NOMO-1 (cell line): ENCODE data around the gene OR51D1.

Experiments
- DNase-seq, 2 experiments: peaks; one replicate each; lab custom pipeline; 2025; ENCODE audit not compliant: unreplicated experiment in 2 of 2; lab: John Stamatoyannopoulos, UW

Gene OR51D1, protein sequence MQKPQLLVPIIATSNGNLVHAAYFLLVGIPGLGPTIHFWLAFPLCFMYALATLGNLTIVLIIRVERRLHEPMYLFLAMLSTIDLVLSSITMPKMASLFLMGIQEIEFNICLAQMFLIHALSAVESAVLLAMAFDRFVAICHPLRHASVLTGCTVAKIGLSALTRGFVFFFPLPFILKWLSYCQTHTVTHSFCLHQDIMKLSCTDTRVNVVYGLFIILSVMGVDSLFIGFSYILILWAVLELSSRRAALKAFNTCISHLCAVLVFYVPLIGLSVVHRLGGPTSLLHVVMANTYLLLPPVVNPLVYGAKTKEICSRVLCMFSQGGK

DNA sequence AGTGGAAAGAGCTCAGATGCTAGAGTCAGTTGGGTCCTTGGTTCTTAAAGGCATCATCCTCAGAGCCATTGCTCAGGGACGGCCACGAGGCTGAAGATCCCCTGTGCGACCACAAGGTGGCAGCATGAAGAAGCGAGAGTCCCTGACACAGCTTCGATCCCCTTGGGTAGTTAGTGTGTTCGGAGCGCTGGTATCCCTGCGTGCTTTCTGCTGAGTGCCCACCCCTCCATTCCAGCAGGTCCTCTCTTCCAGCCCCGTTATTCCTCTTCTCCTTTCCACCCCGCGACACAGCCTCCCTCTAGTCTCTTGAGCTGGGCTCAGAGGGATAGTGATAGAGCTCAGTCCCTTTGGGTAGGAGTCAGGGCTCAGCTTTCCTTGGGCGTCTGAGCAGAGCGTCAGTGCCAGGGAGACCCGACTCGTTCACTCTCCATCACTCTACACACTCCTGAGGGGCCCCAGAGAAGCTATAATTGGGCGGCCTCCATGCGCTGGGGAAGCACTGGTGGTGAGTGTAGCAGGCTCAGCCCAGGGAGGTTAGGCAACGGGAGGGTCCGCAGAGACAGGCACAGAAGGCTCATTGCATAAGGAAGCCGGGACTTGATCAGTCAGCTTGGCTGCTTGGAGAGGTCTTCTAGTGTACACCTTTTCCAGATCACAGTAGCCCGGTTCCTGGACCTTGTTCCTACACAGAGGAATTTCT lies at the start of gene OR51D1:
TSS of gene OR51D1 (plus strand) at position 516 of the 700 bp plus-strand sequence. CDS start 2,314 bp downstream, outside the sequence.
- peak; percentile 8 to 53 for DNase-seq

DNA sequence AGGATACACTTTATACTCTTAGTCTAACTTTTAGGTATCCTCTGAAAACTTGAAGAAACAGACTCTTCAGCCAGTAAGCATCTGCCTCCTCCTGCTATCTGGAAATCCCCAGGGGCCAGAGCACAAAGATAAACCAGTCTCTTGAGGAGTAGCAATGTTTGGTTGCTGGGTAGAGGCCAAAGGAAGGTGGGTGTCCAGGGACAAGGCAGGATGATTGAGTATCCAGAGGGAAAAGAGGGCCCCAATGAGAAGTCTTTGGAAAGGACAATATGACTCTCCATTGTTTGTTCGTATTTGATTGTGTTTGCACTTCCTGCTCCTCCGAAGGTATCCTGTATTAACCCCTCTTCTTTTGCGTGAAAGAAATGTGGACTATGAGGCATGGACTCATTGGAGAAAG lies 48.3 kb upstream of the OR51D1 start:
- no peak for DNase-seq

DNA sequence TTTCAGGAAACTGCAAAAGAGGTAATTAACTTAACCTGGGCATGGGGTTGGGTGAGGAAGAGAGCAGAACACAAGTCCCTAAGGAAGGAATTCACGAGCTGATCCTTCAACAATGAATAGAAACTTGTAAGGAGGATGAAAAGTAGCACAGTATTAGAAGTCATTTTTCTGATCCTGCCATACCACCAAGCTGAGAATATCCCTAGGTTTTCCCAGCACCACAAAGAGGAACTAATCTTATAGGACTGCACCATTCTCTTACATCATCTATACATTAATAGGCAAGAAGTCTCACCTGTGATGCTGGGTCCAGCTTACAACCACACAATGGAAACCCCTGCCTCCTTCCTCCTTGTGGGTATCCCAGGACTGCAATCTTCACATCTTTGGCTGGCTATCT lies 43.5 kb upstream of the OR51D1 start, which contains the start of gene OR52I1:
TSS of gene OR52I1 (plus strand) at position 301 of the 400 bp plus-strand sequence. CDS start at position 301, 0 bp downstream.
- no peak for DNase-seq

DNA sequence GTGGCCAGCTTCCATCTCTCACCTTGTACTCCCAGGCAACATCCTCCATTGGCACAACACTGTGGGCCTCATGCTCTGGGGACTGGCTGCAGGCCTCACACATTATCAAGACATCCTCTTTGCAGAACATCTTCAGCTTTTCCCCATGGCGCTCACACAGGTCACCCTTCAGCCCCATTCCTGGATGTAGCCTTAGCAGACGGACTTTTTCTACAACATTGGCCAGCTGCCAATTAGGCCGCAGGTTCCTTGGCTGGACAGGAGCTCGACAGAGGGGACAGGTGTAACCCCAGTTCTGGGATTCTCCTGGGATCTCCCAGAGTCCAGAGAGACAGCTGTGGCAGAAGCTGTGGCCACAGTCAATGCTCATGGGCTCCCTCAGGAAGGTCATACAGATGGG lies 32.2 kb upstream of the OR51D1 start:
- DNase-seq, result no peak

DNA sequence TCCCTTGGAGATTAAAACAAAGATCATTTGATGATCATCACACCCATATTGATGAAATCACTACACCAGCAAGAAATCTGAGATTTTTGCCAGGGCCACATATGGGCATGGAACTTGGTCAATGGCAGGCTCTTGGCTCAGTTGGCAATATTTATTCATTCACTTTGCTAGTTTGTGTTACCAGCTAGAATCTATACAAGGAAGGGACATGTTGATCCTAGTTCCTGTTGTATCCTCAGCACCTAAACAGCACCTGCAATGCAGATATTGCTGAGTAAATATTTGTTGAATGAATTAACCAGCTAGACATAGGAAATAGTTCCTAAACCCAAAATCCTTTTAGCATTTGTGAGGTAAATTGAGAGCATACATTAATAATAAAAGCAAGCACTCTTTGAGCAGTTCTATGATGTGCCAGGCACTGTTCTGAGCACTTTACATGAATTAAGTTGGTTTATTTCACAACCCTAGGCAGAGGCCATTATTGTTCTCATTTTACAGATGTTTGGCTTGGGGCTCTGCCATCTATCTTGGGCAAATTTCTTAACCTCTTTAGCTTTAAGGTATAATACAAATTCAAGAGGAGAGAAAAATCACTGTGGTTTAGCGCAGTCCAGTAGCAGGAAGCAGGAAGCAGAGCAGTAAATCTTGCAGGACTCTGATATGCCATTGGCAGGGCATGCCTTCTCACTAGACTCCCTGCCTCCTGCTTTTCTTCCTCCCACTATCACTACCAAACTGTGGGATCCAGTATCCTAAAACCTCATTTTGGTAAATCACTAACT lies 30.9 kb upstream of the OR51D1 start:
- DNase-seq, result peak in 1 of 2 experiments; percentile 8

DNA sequence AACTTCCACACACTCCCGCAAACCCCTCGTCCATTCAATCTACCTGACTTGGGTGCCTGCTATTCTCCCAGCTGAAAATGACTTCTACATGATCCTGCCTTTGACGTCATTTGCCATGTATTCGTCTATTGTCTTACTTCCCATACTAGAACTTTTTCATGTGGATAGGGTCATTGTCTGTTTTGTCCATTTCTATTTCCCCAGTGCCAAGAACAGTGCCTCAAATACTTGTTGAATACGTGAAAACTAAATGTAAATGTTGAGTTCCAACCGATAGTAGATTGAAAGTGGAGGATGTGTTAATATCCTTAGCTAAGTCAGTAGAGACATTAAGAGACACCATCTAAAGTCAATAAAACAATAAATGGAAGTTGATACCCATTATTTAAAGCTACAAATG lies 30.2 kb upstream of the OR51D1 start:
- DNase-seq, result no peak

DNA sequence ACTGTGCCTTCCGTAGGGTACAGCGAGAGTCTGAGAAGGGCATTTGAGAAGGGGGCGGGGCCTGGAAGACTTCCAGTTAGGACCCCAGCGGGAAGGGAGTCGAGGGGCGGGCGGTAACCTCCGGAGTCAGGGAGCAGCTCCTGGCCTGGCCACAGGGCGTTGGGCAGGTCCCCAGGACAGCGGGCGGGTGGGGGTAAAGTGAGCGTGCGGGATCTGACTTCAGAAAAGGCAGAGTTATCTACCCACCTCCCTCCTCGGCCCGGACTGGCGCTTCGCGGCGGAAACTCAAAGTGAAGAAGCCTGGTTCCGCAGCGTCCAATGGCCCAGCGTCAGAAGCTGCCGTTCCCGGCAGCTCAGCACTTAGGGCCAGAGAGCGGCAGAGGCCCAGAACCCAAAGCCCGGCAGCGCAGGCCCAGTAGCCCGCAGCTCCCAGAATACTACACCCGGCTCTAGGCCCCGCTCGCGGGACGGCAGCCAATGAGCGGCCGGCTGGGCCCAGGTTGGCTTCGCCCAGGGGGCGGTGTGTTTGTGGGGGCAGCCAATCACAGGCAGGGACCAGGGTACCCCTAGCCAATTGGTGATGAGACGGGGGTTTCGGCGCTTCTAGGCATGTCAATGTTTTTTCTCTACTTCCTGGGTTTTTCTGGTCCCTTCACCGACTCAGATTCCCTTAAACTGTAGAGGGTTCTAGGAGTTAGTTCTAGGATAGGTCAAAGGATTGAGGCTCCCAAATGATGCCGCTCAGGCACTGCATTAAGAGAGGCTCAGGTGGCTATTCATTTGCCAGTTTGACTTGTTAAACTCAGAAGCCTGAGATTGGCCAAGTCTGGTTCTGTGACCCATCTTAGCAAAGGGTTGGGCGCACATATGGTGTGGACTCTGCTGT lies 29.3 kb upstream of the OR51D1 start, which contains the start of gene TRIM68:
TSS of gene TRIM68 (minus strand) at position 451 of the 886 bp plus-strand sequence. CDS start 2,727 bp downstream, outside the sequence.
- peak; percentile 89 to 94 for DNase-seq

DNA sequence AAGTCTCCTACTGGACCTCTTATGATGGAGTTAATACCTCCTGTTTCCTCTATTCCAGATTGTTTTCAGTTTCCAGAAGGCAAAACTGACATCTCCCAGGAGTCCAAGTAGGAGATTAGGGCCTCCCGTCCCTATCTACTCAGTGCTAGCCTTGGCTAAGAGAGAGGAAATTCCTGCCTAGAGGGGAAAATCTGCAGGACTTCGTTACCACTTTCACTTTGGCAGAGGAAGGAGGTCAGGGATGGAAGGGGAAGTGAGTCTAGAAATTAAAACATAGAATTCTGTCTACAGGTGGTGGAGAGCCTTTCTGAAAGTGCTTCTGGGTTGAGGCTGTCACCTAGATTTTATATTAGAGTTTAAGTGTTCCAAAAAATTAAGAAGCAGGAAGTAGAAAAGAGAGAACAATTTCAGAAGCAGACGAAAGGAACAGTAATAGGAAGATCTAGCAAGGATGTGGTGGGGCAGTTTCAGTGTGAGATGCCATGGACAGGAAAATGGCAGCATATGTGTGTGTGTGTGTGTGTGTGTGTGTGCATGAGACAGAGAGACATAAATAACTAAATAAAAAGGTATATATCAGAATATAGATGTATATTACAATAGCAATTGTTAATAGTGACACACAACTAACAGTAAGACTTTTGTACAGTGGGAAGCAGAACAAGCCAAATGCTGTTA lies 26.9 kb upstream of the OR51D1 start:
- DNase-seq, result peak in 1 of 2 experiments; percentile 7

DNA sequence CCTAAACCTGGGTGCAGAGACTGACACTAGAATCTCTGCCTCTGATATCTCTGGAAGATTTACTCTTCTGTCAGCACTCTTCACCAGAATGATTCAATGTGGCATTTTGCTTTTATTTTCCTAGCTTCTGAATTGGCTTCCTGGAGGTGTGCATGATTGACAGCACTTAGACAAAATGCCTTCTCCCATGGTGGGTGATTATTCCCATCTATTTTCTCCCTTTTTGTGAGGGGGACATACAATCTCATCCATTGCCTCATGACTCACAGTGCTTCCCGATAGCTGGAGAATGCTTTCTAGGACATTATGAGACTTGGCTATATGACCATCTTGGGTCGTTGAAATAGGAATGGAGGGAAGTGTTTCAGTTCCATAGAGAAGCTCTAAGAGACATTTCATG lies 25.3 kb upstream of the OR51D1 start:
- DNase-seq, result no peak

DNA sequence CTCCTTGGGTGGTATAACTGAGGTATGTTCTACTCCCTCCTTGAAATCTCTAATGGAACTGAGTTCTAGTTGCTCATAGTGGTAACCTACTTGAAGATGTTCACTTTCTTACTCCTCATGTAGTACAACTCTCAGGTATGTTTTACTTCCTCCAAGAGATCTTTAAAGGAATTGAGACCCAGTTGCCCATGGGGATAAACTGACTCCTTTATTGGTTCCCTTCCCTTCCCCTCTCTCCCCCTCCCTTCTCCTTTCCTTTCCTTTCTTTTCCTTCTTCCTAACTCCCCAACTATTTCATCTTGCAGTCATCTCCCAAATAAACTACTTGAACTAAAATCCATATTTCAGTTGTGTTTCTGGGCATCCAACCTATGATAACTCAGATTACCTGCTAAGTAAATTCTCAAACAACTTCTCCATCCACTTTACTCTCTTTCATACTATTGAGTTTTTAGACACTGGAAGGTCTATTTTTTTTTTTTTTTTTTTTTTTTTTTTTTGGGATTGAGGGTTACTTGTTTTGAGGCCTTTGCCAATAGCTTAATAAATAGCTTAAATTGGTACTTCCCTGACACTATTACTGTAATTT lies 21.3 kb upstream of the OR51D1 start:
- no peak for DNase-seq

DNA sequence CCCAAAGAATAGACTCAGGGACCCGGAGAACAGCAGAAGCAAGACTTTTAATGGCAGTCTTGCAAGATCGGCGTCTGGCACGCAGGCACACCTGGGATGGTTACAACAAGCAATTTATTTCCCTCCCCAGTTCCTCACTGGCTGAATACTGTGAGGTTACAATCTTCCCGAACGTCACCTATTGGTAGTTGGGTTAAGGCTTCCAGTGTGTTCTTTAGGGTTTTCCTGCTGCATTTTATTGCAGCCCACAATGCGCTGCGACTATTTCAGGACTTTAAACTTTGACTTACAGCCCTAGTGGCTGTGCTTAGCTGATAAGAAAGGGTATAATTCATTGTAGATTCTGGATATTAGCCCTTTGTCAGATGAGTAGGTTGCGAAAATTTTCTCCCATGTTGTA lies 17.8 kb upstream of the OR51D1 start:
- DNase-seq, result no peak

DNA sequence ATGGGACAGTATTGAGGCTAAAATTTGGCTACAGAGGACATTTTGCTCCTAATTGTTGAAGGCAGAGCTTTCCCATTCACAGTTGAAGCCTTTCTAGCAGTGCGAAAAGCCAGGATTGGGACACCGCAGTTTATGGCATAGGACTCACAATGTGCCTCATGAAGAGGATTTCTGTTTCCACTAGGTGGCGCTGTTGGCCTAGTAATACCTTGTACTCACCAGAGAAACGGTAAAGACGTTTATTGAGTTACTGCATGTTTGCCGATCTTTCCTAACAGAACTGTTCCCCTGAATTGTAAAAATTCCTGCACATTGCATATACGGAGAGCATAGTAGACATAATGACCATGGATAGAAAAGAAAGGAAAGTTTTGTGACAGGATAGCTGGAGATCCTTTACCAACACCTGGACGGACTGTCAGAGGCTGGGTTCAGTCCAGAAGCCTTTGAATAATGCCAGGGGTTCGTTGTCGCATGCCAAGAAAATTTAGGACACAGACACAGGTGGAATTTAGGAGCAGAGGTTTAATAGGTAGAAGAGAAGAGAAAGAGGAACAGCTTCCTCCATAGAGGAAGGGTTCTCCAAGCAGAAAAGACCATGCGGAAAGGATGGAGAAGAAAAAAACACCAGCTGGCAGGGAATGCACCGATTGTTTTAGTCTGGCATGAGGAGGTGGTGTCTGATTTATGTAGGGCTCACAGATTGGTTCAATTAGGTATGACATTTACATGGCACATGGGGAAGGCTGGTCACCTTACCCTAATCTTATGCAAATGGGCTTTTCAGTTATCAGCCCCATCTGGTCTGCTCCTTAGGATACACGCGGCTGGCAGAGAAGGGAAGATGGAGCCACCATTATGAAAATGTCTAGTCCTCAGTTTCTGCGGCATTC lies 10.8 kb upstream of the OR51D1 start:
- peak in 1 of 2 experiments; percentile 55 for DNase-seq

DNA sequence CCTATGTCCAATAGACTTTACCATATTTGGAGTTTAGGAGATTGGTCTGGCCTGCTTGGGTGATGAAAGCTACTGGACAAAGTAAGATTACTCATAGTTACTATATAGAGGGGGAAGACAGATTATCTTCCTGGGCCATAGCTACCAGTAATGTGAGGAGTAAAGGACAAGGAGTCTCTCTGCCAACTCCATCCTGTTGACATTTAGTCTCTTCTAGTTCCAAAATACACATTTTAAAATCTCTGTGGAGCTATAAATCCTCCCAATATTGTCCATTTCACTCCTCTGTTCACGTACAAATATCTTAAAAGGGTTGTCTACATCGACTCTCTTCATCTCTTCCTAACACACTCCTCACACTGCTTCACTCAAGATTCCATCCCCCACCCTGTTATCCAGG lies 1.1 kb upstream of the OR51D1 start:
- DNase-seq, result no peak

DNA sequence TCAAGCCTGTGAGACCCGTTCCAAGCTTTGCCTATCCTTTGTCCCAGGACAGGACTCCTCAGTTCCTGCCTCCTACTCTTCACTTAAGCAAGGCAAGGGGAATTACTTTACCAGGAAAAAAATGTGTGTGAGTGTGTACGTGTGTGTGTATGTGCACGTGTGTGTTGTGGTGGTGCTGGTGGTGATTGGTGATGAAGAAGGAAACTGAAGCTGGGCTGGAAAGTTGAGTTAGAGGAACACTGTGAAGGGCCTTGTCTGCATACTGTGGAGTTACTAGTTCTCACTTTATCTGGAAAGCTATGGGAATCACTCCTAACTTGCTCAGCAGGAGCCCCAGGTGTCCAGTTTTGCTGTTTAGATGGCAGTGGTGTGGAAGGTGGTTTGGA lies 378 bp downstream of the OR51D1 start:
- no peak for DNase-seq

DNA sequence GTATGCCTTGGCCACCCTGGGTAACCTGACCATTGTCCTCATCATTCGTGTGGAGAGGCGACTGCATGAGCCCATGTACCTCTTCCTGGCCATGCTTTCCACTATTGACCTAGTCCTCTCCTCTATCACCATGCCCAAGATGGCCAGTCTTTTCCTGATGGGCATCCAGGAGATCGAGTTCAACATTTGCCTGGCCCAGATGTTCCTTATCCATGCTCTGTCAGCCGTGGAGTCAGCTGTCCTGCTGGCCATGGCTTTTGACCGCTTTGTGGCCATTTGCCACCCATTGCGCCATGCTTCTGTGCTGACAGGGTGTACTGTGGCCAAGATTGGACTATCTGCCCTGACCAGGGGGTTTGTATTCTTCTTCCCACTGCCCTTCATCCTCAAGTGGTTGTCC lies 2.7 kb downstream of the OR51D1 start:
- DNase-seq, result no peak

DNA sequence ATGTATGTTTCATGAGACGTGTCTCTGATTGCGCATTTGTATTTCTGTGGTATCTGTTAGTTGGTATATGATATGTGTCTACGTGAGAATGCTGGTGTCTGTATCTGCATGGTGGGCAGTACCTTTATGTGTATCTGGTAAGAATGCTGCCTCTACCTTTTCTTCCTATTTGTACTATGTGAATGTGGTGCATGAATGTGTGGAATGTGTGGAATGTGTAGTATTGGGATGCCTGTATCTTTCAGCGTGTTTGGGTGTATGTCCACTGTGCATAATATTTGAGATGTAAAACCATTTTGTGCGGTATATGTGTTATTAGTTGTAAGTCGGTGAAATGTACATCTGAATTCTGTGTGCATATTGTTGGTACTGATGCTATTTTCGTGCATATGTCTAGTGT lies 4.2 kb downstream of the OR51D1 start:
- DNase-seq, result no peak

DNA sequence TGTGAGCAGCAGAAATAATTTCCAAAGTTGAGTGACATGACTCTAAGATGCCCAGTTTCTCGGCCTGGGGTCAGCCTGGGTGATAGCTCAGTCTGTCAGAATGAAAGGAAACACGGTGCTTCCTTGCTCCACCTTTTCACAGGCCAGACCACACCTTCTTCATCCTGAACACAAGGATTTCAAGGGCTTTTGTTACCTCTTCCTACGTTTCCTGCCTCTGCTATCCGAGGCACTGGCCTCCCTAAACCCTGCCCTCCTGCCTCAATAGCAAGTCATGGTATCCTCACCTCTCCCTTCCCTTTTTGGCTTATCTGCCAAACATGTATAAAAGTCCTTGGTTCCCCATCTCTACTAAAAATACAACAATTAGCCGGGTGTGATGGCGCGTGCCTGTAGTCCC lies 4.8 kb downstream of the OR51D1 start:
- no peak for DNase-seq

DNA sequence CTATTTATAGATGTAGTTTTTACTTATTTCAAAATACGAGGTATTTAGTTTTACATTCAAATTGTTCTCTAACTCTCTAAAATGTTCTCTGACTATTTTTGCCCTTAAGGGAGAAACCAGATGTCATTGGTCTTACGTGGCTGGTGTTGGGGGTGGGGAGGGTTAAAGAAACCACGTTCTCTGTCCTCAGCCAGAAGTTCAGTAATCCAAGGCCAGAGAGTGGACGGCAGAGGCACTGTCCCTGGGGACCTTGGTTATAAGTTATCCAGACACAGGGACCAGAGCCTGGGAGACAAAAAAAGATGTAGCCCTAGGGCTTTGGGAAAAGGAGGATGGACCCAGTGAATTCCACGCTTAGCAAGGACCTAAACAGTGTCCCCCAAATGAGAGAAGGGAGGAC lies 5.8 kb downstream of the OR51D1 start:
- DNase-seq, result no peak
